Fibroblast of mammary gland (primary cell): ENCODE measurements around the gene LIN28A.

Source experiments
- DNase-seq: peaks from one replicate; pipeline ENCODE4 v3.0.0-alpha.2; 2010; ENCODE audit warnings: low read depth
- H3K4me3 ChIP-seq: 2 replicates; pipeline ENCODE4 v1.5.1; 2011; ENCODE audit warnings: low read depth, mild to moderate bottlenecking, low read length, moderate library complexity; ENCODE audit not compliant: control insufficient read depth
- CTCF ChIP-seq: conservative IDR thresholded peaks from 2 replicates; pipeline ENCODE4 v1.5.1; 2011; ENCODE audit warnings: low read depth, low read length, inconsistent platforms; ENCODE audit not compliant: control insufficient read depth, insufficient read depth

The LIN28A gene

GRCh38 chr1:26388791-26389445 lies 21.7 kb upstream of the LIN28A start:
- peak; percentile 62 for DNase-seq
- TF ChIP-seq CTCF, result no peak
- no peak overlapping the region for H3K4me3 ChIP-seq

- no peak for TF ChIP-seq CTCF
- no peak for DNase-seq
- no peak overlapping the region for H3K4me3 ChIP-seq
Measured at GRCh38 chr1:26389604-26390247, 20.9 kb upstream of the LIN28A start.

- peak; percentile 98 for TF ChIP-seq CTCF
- H3K4me3 ChIP-seq, result no peak overlapping the region
- peak; percentile 70 for DNase-seq
Measured at GRCh38 chr1:26391450-26391849, 19.2 kb upstream of the LIN28A start.

- no peak overlapping the region for H3K4me3 ChIP-seq
- DNase-seq, result no peak
- no peak for TF ChIP-seq CTCF
Measured at GRCh38 chr1:26395754-26396153, 14.9 kb upstream of the LIN28A start.

- no peak for DNase-seq
- H3K4me3 ChIP-seq, result no peak overlapping the region
- no peak for TF ChIP-seq CTCF
Measured at GRCh38 chr1:26399034-26399433, 11.6 kb upstream of the LIN28A start.

GRCh38 chr1:26401891-26402290 lies 8.7 kb upstream of the LIN28A start:
- DNase-seq, result no peak
- TF ChIP-seq CTCF, result no peak
- H3K4me3 ChIP-seq, result no peak overlapping the region
